HG03280 (cell line): Measurements from ENCODE around the gene ARHGEF3.
A peak's percentile ranks its signal among the peaks of the same experiment; 100 is the strongest.
"Not testable (repeated sequence)": the region's sequence is repeated elsewhere in the genome, so short reads cannot be mapped to it uniquely, and the experiment has no call there.

Experiments used
- ATAC-seq: cut with Tn5 transposase; IDR thresholded peaks from one replicate; pipeline ENCODE4 v1.9.1; 2021; ENCODE audit warnings: mild to moderate bottlenecking, moderate library complexity; ENCODE audit not compliant: unreplicated experiment

Gene ARHGEF3

DNA sequence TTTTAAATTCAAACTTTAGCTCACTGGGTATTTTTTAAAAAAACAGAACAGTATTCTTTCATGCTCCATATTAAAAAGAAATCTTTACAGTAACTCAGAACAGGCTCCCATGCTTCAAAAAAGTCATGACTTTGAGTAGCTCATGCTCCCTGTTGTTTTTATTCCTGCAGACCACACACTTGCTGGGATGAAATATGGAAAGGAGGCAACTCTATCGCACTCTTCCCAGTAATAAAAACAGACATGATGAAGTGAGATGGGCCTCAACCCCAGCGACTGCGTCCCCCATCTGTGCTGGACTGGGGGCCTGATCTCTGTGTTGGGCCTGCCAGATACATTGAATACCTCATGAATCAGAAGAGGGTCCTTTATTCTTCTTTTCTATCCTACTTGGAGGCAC, 58.9 kb downstream of the ARHGEF3 start:
- no peak for ATAC-seq

DNA sequence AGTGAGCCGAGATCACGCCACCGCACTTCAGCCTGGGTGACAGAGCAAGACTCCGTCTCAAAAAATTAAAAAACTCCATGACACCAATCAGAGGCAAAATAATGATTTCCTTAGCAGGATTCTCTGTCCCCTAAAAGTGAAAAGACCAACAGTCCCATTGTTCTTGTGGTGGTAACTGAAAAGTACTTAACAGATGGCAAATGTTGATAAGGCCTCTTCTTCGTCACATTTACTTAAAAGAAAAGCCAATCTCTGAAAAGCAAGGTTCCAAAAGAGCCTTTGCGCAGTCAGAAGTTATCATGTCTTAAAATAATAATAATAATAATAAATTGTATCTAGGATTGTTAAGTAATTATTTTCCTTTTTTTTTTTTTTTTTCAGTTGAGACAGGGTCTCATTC, 62.7 kb downstream of the ARHGEF3 start:
- no peak for ATAC-seq

DNA sequence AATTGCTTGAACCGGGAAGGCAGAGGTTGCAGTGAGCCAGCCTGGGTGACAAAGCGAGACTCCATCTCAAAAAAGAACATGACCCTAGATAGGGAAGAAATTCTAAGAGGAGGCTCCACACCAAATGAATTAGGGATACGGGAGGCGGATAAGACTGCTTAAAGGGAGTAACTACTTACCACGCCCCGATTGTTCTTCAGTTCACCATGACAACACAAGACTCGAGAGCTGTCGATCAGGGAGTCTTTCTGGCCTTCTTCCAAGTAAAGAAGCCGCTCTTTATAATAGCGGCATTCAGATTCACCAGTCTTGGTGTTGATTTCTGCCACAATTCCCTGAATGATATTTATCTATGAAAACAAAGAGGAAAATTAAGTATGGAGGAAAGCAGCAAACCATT, 64.7 kb downstream of the ARHGEF3 start:
- ATAC-seq = no peak

DNA sequence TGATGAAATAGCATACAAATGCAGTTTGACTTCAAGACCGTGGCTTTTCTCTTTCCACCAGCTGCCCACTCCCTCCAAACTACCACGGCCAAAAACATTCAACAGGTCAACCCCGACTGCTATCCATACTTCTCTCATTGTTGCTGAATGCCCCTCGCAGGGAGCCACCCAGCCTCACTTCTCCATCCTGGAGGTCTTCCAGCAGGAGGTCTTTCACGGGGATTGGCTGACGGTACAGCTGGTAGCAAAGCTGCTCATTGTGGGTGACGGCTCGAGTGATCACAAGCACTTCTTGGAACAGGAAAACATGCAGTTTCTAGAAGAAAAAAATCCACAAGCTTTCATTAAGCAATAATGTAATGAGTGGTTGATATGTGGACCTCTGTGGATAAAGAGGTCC, 69.6 kb downstream of the ARHGEF3 start:
- no peak for ATAC-seq

DNA sequence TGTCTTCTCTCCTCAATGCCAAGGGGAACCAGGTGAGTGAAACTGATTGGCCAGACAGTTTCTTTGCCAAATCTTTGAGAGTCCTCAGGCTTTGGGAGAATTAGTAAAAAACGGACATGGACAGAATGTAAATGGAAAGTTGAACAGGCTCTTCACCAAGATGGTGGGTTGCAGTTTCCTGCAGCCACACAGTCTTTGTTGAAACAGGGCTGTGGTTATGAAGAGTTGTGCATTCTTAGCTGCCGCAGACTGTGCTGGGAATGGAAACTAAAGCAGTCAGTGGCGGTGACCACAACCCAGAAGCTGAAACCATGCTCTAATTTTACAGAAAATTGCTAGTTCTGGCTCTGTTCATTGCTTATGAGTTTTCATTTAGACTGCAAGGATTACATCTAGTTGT, 76.6 kb downstream of the ARHGEF3 start:
- ATAC-seq = peak; percentile 96

DNA sequence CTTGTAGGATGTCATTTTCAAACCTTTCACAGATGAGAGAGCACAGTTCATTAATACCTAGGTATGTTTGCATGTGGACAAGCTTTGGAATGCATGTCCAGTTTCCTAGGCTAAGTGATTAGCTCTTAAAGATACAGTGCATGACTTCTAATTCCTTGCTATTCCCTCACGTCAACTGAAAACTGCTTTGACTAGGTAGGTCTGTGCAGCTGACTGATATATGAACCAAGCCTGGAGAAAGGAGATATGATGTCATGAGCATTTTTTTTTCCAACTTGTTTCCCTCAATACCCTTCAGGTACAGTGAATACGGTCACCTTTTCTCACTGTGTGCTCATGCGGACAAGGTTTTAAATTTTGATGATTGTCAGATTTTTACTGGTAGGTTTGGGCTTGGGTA, 77.1 kb downstream of the ARHGEF3 start:
- ATAC-seq = no peak

DNA sequence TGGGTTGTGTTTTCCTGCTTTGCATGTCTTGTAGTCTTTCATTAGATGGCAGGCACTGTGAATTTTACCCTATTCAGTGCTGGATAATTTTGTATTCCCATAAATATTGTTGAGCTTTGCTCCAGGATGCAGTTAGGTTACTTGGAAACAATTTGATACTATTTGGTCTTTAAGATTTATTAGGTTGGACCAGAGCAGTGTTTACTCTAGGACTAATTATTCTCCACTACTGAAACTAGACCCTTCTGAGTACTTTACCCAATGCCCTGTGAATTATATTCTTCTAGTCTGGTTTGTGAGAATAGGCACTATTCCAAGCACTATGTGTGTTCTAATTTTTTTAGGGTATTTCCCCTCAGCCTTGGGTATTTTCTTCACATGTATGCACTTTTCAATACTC, 80.9 kb downstream of the ARHGEF3 start:
- ATAC-seq = no peak

DNA sequence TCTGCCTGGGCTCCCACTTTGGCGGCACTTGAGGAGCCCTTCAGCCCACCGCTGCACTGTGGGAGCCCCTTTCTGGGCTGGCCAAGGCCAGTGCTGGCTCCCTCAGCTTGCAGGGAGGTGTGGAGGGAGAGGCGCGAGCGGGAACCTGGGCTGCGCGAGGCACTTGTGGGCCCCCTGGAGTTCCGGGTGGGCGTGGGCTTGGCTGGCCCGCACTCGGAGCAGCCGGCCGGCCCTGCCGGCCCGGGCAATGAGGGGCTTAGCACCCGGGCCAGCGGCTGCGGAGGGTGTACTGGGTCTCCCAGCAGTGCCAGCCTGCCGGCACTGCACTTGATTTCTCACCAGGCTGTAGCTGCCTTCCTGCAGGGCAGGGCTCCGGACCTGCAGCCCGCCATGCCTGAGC, 82.9 kb downstream of the ARHGEF3 start:
- not testable (repeated sequence) for ATAC-seq

DNA sequence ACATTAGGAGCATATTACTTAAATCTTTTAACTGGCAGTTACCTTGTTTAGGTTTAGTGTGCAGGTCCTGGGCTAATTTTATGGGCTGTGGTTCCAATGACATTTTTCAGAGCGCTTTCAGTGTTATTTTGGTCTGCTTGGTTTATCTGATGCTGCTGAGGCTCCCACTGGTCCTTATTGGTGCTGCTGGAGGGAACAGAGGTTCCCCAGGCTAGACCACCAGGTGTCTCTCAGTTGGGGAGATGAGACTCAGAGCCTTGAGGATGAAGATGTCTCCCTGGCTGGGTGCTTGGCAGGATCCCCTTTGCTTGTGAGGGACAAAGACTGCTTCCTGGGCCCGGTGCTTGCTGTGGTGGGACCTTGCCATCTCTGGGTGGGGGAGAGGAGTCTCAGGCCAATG, 90.4 kb downstream of the ARHGEF3 start:
- no peak for ATAC-seq

DNA sequence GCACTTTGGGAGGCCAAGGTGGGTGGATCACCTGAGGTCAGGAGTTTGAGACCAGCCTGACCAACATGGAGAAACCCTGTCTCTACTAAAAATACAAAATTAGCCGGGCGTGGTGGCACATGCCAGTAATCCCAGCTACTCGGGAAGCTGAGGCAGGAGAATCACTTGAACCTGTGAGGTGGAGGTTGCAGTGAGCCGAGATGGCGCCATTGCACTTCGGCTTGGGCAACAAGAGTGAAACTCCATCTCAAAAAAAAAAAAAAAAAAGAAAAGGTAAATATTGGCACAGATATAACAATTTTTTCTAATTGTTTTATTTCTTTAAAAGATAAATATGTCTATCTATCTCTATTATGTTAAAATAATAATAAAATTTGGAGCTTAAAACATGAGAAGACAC, 94.3 kb downstream of the ARHGEF3 start:
- not testable (repeated sequence) for ATAC-seq

DNA sequence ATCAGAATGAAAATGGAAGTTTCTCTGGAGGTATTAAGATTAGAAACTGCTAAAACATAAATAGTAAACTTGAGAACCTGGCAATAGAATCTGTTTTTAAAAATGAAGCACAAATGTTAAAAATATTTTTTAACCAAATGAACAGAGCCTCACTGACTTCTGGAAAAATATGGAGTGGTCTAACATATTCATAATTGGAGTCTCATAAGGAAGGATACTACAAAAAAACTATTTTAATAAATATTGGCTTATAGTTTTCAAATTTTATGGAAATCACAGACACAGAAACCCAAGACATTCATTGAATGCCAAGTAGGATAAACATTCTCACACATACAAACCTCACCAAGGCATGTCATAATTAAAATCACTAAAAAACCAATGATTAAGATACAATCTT, 95.1 kb downstream of the ARHGEF3 start:
- ATAC-seq = no peak

DNA sequence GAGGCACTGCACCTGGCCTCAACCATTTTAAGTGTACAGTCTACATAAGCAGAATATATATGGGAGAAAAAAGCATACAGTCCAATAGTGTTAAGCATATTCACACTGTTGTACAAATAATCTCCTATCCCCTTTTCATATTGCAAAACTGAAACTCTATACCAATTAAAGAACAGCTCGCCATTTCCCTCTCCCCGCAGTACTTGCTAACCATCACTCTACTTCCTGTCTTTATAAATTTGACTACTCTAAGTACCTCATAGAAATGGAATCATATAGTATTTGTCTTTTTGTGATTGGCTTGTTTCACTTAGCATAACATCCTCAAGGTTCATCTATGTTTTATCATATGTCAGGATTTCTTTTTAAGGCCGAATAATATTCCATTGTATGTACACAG, 97.0 kb downstream of the ARHGEF3 start:
- ATAC-seq = no peak

DNA sequence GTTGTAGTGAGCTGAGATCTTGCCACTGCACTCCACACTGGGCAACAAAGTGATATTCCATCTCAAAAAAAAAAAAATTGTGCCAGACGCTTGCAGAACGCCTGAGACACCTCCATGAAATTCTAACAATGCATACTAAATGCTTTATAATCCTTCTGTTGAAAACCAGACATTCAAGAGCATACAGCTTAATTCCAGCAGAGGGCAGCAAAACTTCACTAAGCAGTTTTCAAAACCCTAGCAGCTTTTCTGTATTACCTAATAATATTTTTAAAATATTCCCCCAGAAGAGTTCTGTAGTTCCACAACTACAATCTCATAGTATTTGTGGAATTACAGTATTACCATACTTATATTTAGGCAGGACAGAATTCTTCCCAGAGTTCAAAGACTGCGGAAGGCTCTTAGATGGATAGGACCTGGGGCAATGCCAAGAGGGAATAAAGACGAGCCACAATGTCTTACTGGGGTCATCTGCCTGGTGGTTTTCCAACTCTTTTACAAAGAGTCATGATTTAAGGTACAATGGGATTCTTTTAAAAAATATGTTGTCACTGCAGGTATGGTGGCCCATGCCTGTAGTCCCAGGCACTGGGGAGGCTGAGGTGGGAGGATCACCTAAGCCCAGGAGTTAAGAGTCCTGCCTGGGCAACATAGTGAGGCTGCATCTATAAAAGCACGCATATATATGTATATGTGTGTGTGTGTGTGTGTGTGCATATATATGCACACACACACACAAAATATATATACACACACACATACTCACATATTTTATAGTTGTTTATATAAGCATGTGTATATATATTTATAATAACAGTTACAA, 99.0 kb downstream of the ARHGEF3 start:
- no peak for ATAC-seq

DNA sequence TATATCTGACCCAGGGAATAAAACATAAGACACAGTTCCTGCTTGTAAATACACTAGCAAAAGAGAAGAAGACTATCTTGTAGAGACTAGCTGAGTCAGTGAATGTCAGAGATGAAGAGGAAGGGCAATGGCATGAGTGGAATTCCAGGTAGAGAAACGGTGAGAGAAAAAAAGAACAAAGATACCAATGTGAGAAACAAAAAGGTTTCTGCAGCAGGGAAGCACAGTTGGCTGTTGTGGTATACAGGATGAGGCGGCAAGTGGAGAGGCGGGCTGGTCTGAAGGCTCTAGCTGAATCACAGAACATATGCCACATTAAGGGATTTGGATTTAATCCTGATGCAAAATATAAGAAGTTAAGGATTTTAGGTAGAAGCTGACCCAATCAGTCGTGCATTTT, 101.6 kb downstream of the ARHGEF3 start:
- no peak for ATAC-seq

DNA sequence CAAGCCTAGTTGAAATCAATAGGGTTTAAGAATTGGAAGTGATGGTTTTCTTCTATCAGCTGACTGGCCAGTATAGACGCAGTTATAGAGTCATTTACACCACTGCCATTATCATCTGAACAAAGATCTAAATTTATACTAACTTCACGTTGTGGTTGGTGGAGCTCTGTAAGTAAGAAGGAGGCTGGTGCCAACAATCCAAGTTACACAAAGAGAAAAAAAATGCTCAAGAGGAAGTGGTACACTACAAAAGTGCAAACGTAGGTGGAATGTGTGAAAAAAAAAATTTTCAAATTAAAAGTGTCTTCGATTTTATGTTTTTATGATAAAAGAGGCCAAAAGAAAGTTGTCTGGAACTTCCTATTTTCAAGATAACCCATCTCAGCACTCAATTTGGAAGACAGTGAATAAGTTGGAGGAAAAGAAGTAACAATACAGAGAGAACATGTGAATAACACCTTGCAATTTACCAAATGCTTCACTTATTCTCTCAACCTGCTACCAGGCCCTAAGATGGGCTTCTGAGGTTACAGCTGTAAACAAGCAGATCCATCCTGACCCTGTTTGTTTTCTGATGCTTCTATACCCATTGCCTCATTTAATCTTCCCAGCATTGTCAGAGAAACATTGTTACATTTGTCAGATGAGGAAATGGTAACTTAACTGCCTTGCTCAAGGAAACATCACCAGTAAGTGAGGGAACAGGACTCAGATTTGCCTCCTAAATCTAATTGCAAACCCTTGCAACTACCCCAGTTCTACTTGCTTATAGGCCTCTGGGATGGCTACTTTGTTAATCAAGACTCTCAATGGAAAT, 106.7 kb downstream of the ARHGEF3 start:
- ATAC-seq = no peak

DNA sequence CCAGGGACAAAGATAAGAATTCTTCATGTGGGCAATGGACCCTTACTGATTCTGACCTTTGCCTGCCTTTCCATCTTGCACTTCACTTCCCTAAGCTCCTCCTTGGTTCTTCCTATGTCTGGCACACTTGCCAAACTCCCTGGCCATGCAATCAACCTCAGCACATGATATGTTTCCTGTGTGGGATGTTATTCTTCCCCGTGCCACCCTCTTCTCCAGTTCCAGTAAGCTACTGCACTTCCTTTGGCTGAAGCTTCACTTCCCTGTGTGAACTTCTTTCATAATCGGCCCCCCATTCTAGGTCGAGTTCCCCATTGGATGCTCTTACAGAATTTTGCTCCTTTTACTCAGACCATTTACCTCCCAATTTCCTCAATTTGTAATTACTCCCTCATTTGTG, 108.0 kb downstream of the ARHGEF3 start:
- no peak for ATAC-seq

DNA sequence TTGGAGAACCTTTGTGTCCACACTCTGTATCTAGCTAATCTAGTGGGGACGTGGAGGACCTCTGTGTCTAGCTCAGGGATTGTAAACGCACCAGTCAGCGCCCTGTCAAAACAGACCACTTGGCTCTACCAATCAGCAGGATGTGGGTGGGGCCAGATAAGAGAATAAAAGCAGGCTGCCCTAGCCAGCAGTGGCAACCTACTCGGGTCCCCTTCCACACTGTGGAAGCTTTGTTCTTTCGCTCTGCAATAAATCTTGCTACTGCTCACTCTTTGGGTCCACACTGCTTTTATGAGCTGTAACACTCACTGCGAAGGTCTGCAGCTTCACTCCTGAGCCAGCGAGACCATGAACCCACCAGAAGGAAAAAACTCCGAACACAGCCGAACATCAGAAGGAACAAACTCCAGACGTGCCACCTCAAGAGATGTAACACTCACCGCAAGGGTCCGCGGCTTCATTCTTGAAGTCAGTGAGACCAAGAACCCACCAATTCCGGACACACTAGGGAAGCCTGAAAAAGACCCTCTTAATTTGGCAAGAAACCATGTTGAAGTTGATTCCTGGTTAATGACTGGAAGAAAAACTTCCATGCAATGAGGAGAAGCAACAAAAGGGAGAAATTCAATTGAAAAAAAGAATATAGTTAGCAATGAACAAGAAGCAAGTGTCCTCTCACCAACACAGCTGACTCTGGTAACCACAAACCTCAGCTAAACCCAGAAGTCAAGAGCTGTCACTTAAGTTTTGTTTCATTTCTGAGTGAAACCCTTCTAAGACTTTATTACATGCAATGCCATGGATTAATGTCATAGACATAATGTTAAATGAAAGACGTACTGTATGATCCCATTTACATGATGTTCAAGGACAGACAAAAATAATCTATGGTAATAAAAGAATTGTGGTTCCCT, 109.0 kb downstream of the ARHGEF3 start:
- ATAC-seq = peak; percentile 70

DNA sequence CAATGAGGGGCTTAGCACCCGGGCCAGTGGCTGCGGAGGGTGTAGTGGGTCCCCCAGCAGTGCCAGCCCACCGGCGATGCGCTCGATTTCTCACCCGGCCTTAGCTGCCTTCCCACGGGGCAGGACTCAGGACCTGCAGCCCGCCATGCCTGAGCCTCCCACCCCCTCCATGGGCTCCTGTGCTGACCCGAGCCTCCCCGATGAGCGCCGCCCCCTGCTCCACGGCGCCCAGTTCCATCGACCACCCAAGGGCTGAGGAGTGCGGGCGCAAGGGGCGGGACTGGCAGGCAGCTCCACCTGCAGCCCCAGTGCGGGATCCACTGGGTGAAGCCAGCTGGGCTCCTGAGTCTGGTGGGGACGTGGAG, 109.8 kb downstream of the ARHGEF3 start:
- not testable (repeated sequence) for ATAC-seq

DNA sequence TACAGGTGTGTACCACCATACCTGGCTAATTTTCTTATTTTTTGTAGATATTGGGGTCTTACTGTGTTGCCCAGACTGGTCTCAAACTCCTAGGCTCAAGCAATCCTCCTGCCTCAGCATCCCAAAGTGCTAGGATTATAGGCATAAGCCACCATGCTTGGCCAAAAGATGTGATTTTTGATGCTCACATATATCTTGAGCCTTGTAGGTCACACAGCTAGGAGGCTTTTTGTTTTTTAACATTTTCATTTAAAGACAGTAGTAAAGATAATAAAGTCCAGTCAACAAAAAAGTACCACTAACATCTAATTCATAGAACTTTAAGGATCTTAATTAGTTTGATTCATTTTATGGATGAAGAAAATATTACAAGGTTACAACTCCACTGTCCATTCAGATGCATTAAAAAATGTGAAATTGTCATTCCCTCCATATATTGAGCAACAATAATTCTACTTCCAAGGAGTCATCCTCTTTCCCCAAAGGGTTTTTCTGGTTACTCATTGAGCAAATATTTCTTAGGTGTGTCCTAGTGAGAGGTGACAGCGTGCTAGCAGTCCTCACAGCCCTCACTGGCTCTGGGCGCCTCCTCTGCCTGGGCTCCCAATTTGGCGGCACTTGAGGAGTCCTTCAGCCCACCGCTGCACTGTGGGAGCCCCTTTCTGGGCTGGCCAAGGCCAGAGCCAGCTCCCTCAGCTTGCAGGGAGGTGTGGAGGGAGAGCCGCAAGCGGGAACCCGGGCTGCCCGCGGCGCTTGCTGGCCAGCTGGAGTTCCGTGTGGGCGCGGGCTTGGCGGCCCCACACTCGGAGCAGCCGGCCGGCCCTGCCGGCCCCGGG, 110.4 kb downstream of the ARHGEF3 start:
- ATAC-seq = no peak

DNA sequence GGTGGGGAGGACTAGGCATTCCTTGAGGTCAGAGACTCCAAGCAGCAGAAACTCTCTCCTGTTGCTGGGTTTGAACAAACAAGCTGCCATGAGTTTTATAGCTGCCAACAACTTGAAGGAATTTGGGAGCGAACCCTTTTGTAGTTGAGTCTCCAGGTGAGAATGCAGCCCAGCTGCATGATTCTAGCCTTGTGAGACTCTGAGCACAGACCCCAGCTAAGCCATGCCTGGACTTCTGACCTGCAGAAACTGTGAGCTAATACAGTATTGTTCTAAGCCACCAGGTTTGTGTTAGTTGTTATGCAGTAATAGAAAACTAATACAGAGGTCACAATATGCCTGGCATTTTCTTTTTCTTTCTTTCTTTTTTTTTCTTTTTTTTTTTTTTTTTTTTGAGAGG, 112.4 kb downstream of the ARHGEF3 start:
- ATAC-seq = no peak
